Retinal pigment epithelial cell (primary cell): Measurements from ENCODE around the gene RPL10.

Experiments
- DNase-seq: peaks from one replicate; pipeline ENCODE4 v3.0.0-alpha.2; 2010; ENCODE audit warnings: low read depth
- H3K4me3 ChIP-seq: 2 replicates; pipeline ENCODE4 v1.5.1; 2011; ENCODE audit warnings: mild to moderate bottlenecking, low read length, control low read depth, moderate library complexity
- CTCF ChIP-seq: conservative IDR thresholded peaks from 2 replicates; pipeline ENCODE4 v1.5.1; 2011; ENCODE audit warnings: low read depth, low read length, control low read depth, inconsistent platforms

The RPL10 gene

GRCh38 chrX:154401045-154401799 is 3.0 kb downstream of the RPL10 start:
- TF ChIP-seq CTCF: no peak
- H3K4me3 ChIP-seq: no peak overlapping the region
- no peak for DNase-seq

- no peak overlapping the region for H3K4me3 ChIP-seq
- no peak for DNase-seq
- TF ChIP-seq CTCF: no peak
Measured at GRCh38 chrX:154401918-154402621, 3.9 kb downstream of the RPL10 start.

- no peak overlapping the region for H3K4me3 ChIP-seq
- TF ChIP-seq CTCF: no peak
- no peak for DNase-seq
Measured at GRCh38 chrX:154402622-154403127, 4.5 kb downstream of the RPL10 start.

- H3K4me3 ChIP-seq: no peak overlapping the region
- no peak for DNase-seq
- TF ChIP-seq CTCF: no peak
Measured at GRCh38 chrX:154403192-154403591, 5.0 kb downstream of the RPL10 start.

- no peak for TF ChIP-seq CTCF
- H3K4me3 ChIP-seq: no peak overlapping the region
Measured at GRCh38 chrX:154403858-154404257, 5.7 kb downstream of the RPL10 start.

GRCh38 chrX:154404625-154405192 is 6.5 kb downstream of the RPL10 start:
- no peak for TF ChIP-seq CTCF
- DNase-seq: no peak
- H3K4me3 ChIP-seq: no peak overlapping the region

More at GRCh38 chrX:154403858-154404257, 5.7 kb downstream of the RPL10 start:
- DNase-seq: no peak
